AG04450 (cell line): ENCODE results near the gene PLAGL1. TPM values are rescaled to one million over a fixed set of nuclear protein-coding genes. Genes with fewer than 3 reads are reported as not detected.
"Not testable (repeated sequence)": the region's sequence is repeated elsewhere in the genome, so short reads cannot be mapped to it uniquely, and the experiment has no call there.

ENCODE experiments used
- CTCF ChIA-PET: fragments of 300-600, 350-600 bp; formaldehyde crosslinking; extraction: SDS; loops from one replicate; lab custom pipeline; 2022; ENCODE audit warnings: antibody characterized with exemption, inconsistent platforms; lab: Charles Lee
- POLR2A ChIA-PET: fragments of 350-600 bp; formaldehyde crosslinking; extraction: SDS; loops from one replicate; lab custom pipeline; 2021; ENCODE audit warnings: antibody characterized with exemption, inconsistent platforms; lab: Yijun Ruan, JAX
- DNase-seq: peaks from one replicate; pipeline ENCODE4 v3.0.0-alpha.2; 2011; ENCODE audit warnings: low read depth, low spot score
- H3K27ac ChIP-seq: one replicate; pipeline ENCODE4 v1.5.1; 2012; ENCODE audit warnings: low read depth, low read length, control low read depth
- H3K27me3 ChIP-seq: one replicate; pipeline ENCODE4 v1.6.0; 2012; ENCODE audit warnings: low read length; ENCODE audit not compliant: control insufficient read depth, insufficient read depth
- H3K4me3 ChIP-seq: 2 replicates; pipeline ENCODE4 v1.5.1; 2011; ENCODE audit warnings: mild to moderate bottlenecking, low read depth, low read length, control low read depth
- H3K9me3 ChIP-seq: 2 replicates; pipeline ENCODE4 v1.5.1; 2012; ENCODE audit warnings: low read length; ENCODE audit not compliant: control insufficient read depth, insufficient read depth
- polyA plus RNA-seq: library from polyadenylated mRNA; depleted of rRNA; stranded (reverse); fragments of >200 nt; gene quantifications from 2 replicates; pipeline ENCODE4 v1.2.3, GENCODE V29; 2011
- TF ChIP-seq, protein P1 (sequence below): IDR thresholded peaks from 2 replicates; pipeline ENCODE4 v1.5.1; 2011; ENCODE audit warnings: low read depth, low read length, control low read depth, inconsistent platforms

PLAGL1 gene
- polyA plus RNA-seq, 1 experiment = 31.6 TPM

DNA sequence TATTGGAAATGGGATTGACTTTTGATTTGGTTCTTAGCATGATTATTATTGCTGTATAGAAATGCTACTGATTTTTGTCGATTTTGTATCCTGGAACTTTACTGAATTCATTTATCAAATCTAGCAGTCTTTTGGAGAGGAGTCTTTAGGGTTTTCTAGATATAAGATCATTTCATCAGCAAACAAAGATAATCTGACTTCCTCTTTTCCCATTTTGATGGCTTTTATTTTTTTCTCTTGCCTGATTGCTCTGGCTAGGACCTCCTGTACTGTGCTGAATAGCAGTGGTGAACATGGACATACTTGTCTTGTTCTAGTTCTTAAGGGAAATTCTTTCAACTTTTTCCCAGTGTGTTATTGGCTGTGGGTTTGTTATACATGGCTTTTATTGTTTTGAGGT is 79.2 kb downstream of the PLAGL1 start:
- no peaks in the 10 kb centered on the region for H3K9me3 ChIP-seq
- ChIA-PET CTCF (no interaction called here), POLR2A (no interaction called here)
- TF ChIP-seq, protein P1, sequence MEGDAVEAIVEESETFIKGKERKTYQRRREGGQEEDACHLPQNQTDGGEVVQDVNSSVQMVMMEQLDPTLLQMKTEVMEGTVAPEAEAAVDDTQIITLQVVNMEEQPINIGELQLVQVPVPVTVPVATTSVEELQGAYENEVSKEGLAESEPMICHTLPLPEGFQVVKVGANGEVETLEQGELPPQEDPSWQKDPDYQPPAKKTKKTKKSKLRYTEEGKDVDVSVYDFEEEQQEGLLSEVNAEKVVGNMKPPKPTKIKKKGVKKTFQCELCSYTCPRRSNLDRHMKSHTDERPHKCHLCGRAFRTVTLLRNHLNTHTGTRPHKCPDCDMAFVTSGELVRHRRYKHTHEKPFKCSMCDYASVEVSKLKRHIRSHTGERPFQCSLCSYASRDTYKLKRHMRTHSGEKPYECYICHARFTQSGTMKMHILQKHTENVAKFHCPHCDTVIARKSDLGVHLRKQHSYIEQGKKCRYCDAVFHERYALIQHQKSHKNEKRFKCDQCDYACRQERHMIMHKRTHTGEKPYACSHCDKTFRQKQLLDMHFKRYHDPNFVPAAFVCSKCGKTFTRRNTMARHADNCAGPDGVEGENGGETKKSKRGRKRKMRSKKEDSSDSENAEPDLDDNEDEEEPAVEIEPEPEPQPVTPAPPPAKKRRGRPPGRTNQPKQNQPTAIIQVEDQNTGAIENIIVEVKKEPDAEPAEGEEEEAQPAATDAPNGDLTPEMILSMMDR = no peak
- H3K4me3 ChIP-seq = no peak overlapping the region
- DNase-seq = no peak
- H3K27me3 ChIP-seq = peaks cover 2% of the 10 kb centered on the region
- H3K27ac ChIP-seq = no peak overlapping the region

DNA sequence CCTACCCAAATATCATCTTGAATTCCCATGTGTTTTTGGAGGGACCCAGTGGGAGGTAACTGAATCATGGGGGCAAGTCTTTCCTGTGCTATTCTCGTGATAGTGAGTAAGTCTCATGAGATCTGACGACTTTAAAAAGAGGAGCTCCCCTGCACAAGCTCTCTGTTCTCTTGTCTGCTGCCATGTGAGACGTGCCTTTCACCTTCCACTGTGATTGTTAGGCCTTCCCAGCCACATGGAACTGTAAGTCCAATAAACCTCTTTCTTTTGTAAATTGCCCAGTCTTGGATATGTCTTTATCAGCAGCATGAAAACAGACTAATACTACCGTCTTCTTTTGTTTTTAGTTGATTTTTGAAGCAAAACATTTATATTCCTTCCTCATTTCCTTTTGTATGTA is 91.0 kb downstream of the PLAGL1 start:
- H3K27ac ChIP-seq, POLR2A ChIA-PET, H3K27me3 ChIP-seq, DNase-seq, H3K4me3 ChIP-seq, H3K9me3 ChIP-seq: not testable (repeated sequence)
- CTCF ChIA-PET = interaction anchor here (0.6 kb wide), 1 partner anchor 8 kb away, joined by 4 read pairs; no protein-coding TSS in a partner anchor

DNA sequence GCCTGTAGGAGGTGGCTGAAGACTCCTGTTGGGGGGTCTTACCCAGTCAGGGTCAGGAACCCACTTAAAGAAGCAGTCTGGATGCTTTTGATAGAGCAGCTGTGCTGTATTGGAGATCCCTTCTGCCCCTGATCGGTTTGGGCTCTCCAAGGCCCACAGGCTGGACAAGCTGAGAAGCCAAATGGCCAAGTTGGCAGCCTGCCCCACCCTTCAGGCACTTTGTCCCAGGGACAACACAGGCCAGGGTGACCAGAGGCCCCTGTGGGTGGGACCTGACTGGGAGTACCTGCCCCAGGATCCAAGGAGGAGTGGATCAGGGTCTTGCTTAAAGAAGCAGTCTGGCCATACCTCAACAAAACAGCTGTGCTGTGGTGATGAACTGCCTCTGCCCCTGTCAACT is 95.4 kb downstream of the PLAGL1 start:
- ChIA-PET CTCF (interaction anchor here (1.2 kb wide), 1 partner anchor 27 kb away, joined by 4 read pairs; no protein-coding TSS in a partner anchor), POLR2A (interaction anchor here (0.6 kb wide), 1 partner anchor 64 kb away, joined by 6 read pairs; no protein-coding TSS in a partner anchor)
- H3K27me3 ChIP-seq = peaks cover 3% of the 10 kb centered on the region
- H3K4me3 ChIP-seq = no peak overlapping the region
- no peak for DNase-seq
- no peaks in the 10 kb centered on the region for H3K9me3 ChIP-seq
- TF ChIP-seq, protein P1 = no peak
- no peak overlapping the region for H3K27ac ChIP-seq

DNA sequence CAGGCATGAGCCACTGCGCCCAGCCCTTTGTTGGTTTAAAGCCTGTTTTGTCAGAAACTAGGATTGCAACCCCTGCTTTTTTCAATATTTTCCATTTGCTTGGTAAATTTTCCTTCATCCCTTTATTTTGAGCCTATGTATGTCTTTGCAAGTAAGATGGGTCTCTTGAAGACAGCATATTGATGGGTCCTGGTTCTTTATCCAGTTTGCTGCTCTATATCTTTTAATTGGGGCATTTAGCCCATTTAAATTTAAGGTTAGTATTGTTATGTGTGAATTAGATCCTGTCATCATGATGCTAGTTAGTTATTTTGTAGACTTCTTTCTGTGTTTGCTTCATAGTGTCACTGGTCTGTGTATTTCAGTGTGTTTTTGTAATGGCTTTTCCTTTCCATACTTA is 97.0 kb downstream of the PLAGL1 start:
- ChIA-PET POLR2A (no interaction called here), CTCF (no interaction called here)
- H3K27me3 ChIP-seq = peaks cover 3% of the 10 kb centered on the region
- no peak for DNase-seq
- no peaks in the 10 kb centered on the region for H3K9me3 ChIP-seq
- no peak overlapping the region for H3K27ac ChIP-seq
- H3K4me3 ChIP-seq = no peak overlapping the region
- TF ChIP-seq, protein P1 = no peak

DNA sequence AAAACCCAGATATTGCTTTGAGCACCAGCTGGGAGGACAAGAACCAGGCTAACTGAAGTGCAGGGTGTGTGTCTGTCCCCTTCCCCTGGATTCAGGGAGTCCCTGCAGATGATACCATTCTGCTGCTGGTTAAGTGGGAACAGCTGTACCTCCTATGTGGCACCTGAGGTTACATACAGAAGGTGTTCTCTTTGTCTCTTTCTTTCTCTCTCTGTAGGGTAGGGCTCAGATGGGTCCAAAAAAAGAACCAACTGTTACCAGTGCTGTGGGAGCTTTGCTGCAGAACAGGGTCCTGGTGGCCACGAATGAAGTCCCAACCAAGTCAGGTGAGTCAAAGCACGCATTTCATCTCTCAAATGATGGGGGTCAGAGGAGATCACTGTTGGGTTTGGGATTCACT is 105.2 kb downstream of the PLAGL1 start:
- Histone ChIP-seq H3K4me3 (no peak overlapping the region), H3K9me3 (no peaks in the 10 kb centered on the region), H3K27ac (no peak overlapping the region), H3K27me3 (peaks cover 2% of the 10 kb centered on the region)
- no peak for DNase-seq
- TF ChIP-seq, protein P1 = no peak
- POLR2A ChIA-PET = no interaction called here
- CTCF ChIA-PET = interaction anchor here (0.5 kb wide), 1 partner anchor 11 kb away, joined by 4 read pairs; no protein-coding TSS in a partner anchor
